Neural cell (in vitro differentiated cells): ENCODE measurements around the gene SMPDL3A. TPM values are rescaled to one million over a fixed set of nuclear protein-coding genes. Genes with fewer than 3 reads are reported as not detected.

Experiments
- H2AFZ ChIP-seq: fragments of 200-600, 300-800 bp; sonication (generic), shearing (Covaris generic); 2 replicates; pipeline ENCODE4 v1.6.0; 2014; ENCODE audit warnings: low read depth, mild to moderate bottlenecking, antibody characterized with exemption, low read length, moderate library complexity
- H3F3A ChIP-seq: fragments of 200-600 bp; shearing (Covaris generic); 2 replicates; pipeline ENCODE4 v1.6.1; 2016; ENCODE audit warnings: mild to moderate bottlenecking, moderate library complexity, mixed read lengths, antibody characterized with exemption, low read length; ENCODE audit not compliant: insufficient read depth, poor library complexity, severe bottlenecking
- H3K27ac ChIP-seq: fragments of 200-600, 300-800 bp; sonication (generic), shearing (Covaris generic); 2 replicates; pipeline ENCODE4 v1.5.1; 2014; ENCODE audit warnings: mild to moderate bottlenecking, low read length, moderate library complexity
- H3K27me3 ChIP-seq: fragments of 300-800, 200-600 bp; sonication (generic), shearing (Covaris generic); 2 replicates; pipeline ENCODE4 v1.6.0; 2014; ENCODE audit warnings: mild to moderate bottlenecking, low read depth, low read length, moderate library complexity; ENCODE audit not compliant: insufficient read depth
- H3K36me3 ChIP-seq: fragments of 300-800, 200-600 bp; sonication (generic), shearing (Covaris generic); 2 replicates; pipeline ENCODE4 v1.5.1; 2014; ENCODE audit warnings: mild to moderate bottlenecking, antibody characterized with exemption, low read length, moderate library complexity; ENCODE audit not compliant: insufficient read depth
- H3K4me2 ChIP-seq: fragments of 300-800, 200-600 bp; sonication (generic), shearing (Covaris generic); 2 replicates; pipeline ENCODE4 v1.6.0; 2014; ENCODE audit warnings: mild to moderate bottlenecking, low read length
- H3K4me3 ChIP-seq: fragments of 300-800, 200-600 bp; sonication (generic), shearing (Covaris generic); 2 replicates; pipeline ENCODE4 v1.5.1; 2014; ENCODE audit warnings: mild to moderate bottlenecking, low read length, moderate library complexity
- H3K79me2 ChIP-seq: fragments of 200-600 bp; shearing (Covaris generic); replicated peaks from 2 replicates; pipeline ENCODE4 v1.6.0; 2014; ENCODE audit warnings: mild to moderate bottlenecking, low read length, moderate library complexity; ENCODE audit not compliant: insufficient read depth
- H3K9ac ChIP-seq: fragments of 300-800, 200-600 bp; sonication (generic), shearing (Covaris generic); 2 replicates; pipeline ENCODE4 v1.6.1; 2016; ENCODE audit warnings: mild to moderate bottlenecking, low read length, mixed read lengths
- H3K9me2 ChIP-seq: fragments of 200-600 bp; shearing (Covaris generic); 2 replicates; pipeline ENCODE4 v1.6.1; 2016; ENCODE audit warnings: mild to moderate bottlenecking, low read length, mixed read lengths; ENCODE audit not compliant: insufficient read depth
- H3K9me3 ChIP-seq: fragments of 200-600, 300-800 bp; sonication (generic), shearing (Covaris generic); 2 replicates; pipeline ENCODE4 v1.6.1; 2016; ENCODE audit warnings: mild to moderate bottlenecking, mixed run types, low read length, moderate library complexity, mixed read lengths
- H4K20me1 ChIP-seq: fragments of 200-600 bp; shearing (Covaris generic); 2 replicates; pipeline ENCODE4 v1.6.1; 2016; ENCODE audit warnings: mild to moderate bottlenecking, mixed run types; ENCODE audit not compliant: insufficient read depth
- CTCF ChIP-seq: fragments of 450-650 bp; IDR thresholded peaks from 2 replicates; pipeline ENCODE4 v1.5.1; 2014; ENCODE audit warnings: antibody characterized with exemption, mild to moderate bottlenecking, moderate library complexity; ENCODE audit not compliant: poor library complexity, severe bottlenecking
- EP300 ChIP-seq: fragments of 450-650 bp; conservative IDR thresholded peaks from 2 replicates; pipeline ENCODE4 v1.6.1; 2014; ENCODE audit warnings: antibody characterized with exemption, mild to moderate bottlenecking, moderate library complexity; ENCODE audit not compliant: poor library complexity, severe bottlenecking
- EZH2 ChIP-seq: fragments of 200-600, 300-800 bp; shearing (Covaris generic), sonication (generic); IDR thresholded peaks from 2 replicates; pipeline ENCODE4 v1.6.1; 2014; ENCODE audit warnings: antibody characterized with exemption, low read length, borderline replicate concordance, mild to moderate bottlenecking; ENCODE audit not compliant: insufficient read depth, poor library complexity, severe bottlenecking
- MXI1 ChIP-seq: fragments of 450-650 bp; conservative IDR thresholded peaks from 2 replicates; pipeline ENCODE4 v1.6.1; 2014; ENCODE audit warnings: antibody characterized with exemption, mild to moderate bottlenecking; ENCODE audit not compliant: poor library complexity, severe bottlenecking
- POLR2AphosphoS5 ChIP-seq: IDR thresholded peaks from 2 replicates; pipeline ENCODE4 v1.6.1; 2012
- RAD21 ChIP-seq: fragments of 450-650 bp; conservative IDR thresholded peaks from 2 replicates; pipeline ENCODE4 v1.6.1; 2014; ENCODE audit warnings: antibody characterized with exemption, mild to moderate bottlenecking, moderate library complexity
- SMC3 ChIP-seq: fragments of 450-650 bp; conservative IDR thresholded peaks from 2 replicates; pipeline ENCODE4 v1.6.1; 2014; ENCODE audit warnings: antibody characterized with exemption, mild to moderate bottlenecking, moderate library complexity; ENCODE audit not compliant: poor library complexity
- TAF1 ChIP-seq: IDR thresholded peaks from 2 replicates; pipeline ENCODE4 v1.6.1; 2012; ENCODE audit warnings: low read depth
- polyA plus RNA-seq: library from polyadenylated mRNA; depleted of rRNA; stranded (reverse); fragments of >200 nt; gene quantifications from 2 replicates; pipeline ENCODE4 v1.2.3, GENCODE V29; 2014
- TF ChIP-seq, protein P1 (sequence below): IDR thresholded peaks from 2 replicates; pipeline ENCODE4 v1.6.1; 2012; ENCODE audit warnings: borderline replicate concordance

SMPDL3A gene
- polyA plus RNA-seq, 1 donor from 2014 or later, result 8.2 TPM

GRCh38 chr6:122808121-122808885 lies 19.2 kb downstream of the SMPDL3A start:
- no peak overlapping the region for H2AFZ ChIP-seq
- TF ChIP-seq TAF1, result no peak
- TF ChIP-seq, protein P1, sequence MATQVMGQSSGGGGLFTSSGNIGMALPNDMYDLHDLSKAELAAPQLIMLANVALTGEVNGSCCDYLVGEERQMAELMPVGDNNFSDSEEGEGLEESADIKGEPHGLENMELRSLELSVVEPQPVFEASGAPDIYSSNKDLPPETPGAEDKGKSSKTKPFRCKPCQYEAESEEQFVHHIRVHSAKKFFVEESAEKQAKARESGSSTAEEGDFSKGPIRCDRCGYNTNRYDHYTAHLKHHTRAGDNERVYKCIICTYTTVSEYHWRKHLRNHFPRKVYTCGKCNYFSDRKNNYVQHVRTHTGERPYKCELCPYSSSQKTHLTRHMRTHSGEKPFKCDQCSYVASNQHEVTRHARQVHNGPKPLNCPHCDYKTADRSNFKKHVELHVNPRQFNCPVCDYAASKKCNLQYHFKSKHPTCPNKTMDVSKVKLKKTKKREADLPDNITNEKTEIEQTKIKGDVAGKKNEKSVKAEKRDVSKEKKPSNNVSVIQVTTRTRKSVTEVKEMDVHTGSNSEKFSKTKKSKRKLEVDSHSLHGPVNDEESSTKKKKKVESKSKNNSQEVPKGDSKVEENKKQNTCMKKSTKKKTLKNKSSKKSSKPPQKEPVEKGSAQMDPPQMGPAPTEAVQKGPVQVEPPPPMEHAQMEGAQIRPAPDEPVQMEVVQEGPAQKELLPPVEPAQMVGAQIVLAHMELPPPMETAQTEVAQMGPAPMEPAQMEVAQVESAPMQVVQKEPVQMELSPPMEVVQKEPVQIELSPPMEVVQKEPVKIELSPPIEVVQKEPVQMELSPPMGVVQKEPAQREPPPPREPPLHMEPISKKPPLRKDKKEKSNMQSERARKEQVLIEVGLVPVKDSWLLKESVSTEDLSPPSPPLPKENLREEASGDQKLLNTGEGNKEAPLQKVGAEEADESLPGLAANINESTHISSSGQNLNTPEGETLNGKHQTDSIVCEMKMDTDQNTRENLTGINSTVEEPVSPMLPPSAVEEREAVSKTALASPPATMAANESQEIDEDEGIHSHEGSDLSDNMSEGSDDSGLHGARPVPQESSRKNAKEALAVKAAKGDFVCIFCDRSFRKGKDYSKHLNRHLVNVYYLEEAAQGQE, result no peak
- no peak overlapping the region for H3K4me2 ChIP-seq
- H3K4me3 ChIP-seq, result no peak overlapping the region
- H3K9me2 ChIP-seq, result no peaks in the 10 kb centered on the region
- H3K79me2 ChIP-seq, result no peaks in the 10 kb centered on the region
- H3K27me3 ChIP-seq, result no peaks in the 10 kb centered on the region
- H4K20me1 ChIP-seq, result no peaks in the 10 kb centered on the region
- no peak overlapping the region for H3K9ac ChIP-seq
- no peaks in the 10 kb centered on the region for H3K9me3 ChIP-seq
- H3K27ac ChIP-seq, result no peak overlapping the region
- no peaks in the 10 kb centered on the region for H3F3A ChIP-seq
- no peaks in the 10 kb centered on the region for H3K36me3 ChIP-seq

DNA sequence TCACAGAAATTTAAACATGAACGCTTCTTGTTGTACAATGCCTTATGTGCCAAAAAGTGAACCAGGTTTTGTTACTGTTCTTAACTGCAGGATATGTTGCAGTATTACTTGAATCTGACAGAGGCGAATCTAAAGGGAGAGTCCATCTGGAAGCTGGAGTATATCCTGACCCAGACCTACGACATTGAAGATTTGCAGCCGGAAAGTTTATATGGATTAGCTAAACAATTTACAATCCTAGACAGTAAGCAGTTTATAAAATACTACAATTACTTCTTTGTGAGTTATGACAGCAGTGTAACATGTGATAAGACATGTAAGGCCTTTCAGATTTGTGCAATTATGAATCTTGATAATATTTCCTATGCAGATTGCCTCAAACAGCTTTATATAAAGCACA lies 19.9 kb downstream of the SMPDL3A start:
- H4K20me1 ChIP-seq, result no peaks in the 10 kb centered on the region
- no peak overlapping the region for H3K4me3 ChIP-seq
- no peaks in the 10 kb centered on the region for H3K9me3 ChIP-seq
- no peak overlapping the region for H3K4me2 ChIP-seq
- H2AFZ ChIP-seq, result no peak overlapping the region
- H3K9ac ChIP-seq, result no peak overlapping the region
- no peaks in the 10 kb centered on the region for H3K9me2 ChIP-seq
- H3K27ac ChIP-seq, result no peak overlapping the region
- no peaks in the 10 kb centered on the region for H3K36me3 ChIP-seq
- no peaks in the 10 kb centered on the region for H3K27me3 ChIP-seq
- TF ChIP-seq CTCF (no peak), RAD21 (no peak), SMC3 (no peak), TAF1 (no peak), MXI1 (no peak), EZH2 (no peak), EP300 (no peak), POLR2AphosphoS5 (no peak)
- TF ChIP-seq, protein P1, result no peak
- no peaks in the 10 kb centered on the region for H3F3A ChIP-seq
- H3K79me2 ChIP-seq, result no peaks in the 10 kb centered on the region
